Astrocyte of the cerebellum (primary cell): Measurements from ENCODE around the gene ZFYVE21.

ENCODE experiments used
- DNase-seq: peaks from one replicate; pipeline ENCODE4 v3.0.0-alpha.2; 2011; ENCODE audit warnings: low read depth
- H3K4me3 ChIP-seq: 2 replicates; pipeline ENCODE4 v1.5.1; 2011; ENCODE audit warnings: mild to moderate bottlenecking, low read depth, low read length, moderate library complexity
- in situ Hi-C: cut with HindIII; loops from 2 replicates; pipeline ENCODE4 v1.10.0; 2017; ENCODE audit warnings: low sequenced_read_pairs
- TF ChIP-seq, protein P1 (sequence below): IDR thresholded peaks from 2 replicates; pipeline ENCODE4 v1.5.1; 2012; ENCODE audit warnings: low read length, low read depth, moderate library complexity, mild to moderate bottlenecking; ENCODE audit errors: missing control alignments

ZFYVE21 gene

GRCh38 chr14:103723748-103724081 is 8.1 kb downstream of the ZFYVE21 start:
- no peak overlapping the region for H3K4me3 ChIP-seq
- no peak for DNase-seq
- TF ChIP-seq, protein P1, sequence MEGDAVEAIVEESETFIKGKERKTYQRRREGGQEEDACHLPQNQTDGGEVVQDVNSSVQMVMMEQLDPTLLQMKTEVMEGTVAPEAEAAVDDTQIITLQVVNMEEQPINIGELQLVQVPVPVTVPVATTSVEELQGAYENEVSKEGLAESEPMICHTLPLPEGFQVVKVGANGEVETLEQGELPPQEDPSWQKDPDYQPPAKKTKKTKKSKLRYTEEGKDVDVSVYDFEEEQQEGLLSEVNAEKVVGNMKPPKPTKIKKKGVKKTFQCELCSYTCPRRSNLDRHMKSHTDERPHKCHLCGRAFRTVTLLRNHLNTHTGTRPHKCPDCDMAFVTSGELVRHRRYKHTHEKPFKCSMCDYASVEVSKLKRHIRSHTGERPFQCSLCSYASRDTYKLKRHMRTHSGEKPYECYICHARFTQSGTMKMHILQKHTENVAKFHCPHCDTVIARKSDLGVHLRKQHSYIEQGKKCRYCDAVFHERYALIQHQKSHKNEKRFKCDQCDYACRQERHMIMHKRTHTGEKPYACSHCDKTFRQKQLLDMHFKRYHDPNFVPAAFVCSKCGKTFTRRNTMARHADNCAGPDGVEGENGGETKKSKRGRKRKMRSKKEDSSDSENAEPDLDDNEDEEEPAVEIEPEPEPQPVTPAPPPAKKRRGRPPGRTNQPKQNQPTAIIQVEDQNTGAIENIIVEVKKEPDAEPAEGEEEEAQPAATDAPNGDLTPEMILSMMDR, result no peak
- in situ Hi-C loops, result no loop called here

- in situ Hi-C loops, result no loop called here
Observed at GRCh38 chr14:103724116-103724515, 8.5 kb downstream of the ZFYVE21 start.

DNA sequence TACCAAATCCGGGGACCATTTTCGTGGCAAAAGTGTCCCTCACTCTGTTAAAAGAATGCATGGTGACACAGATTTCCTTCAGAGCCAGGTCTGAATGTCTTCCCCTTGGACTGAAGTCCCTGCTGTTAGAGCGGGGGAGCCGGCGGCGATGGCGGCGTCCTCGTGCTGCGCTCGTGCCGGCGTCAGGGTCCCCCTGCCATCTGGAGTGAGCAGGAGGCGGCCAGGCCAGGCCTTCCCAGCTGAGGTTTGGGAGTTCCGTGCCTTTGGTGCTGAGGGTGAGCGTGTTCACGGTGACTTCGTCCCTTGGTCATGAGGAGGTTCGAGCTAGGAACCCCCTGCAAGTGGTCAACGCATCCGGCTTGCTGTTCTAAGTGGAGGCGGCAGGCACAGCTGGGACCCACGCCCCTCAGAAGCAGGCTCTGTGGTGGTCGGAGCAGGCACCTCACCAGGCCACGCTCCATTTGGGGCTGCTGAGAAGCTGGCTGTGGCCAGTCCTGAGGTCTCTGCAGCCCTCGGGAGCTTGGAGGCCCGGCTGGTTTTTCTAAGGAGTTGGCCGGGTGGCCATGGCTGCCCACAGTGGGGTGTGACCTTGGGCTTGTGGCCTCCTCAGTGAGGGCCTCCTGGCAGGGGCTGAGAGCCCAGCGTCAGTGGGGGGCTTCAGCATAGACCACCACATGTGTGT is 9.5 kb downstream of the ZFYVE21 start:
- in situ Hi-C loops, result no loop called here
- DNase-seq, result no peak
- no peak overlapping the region for H3K4me3 ChIP-seq
- TF ChIP-seq, protein P1, result no peak

More at GRCh38 chr14:103724116-103724515, 8.5 kb downstream of the ZFYVE21 start:
- DNase-seq, result no peak
- TF ChIP-seq, protein P1, result no peak
- H3K4me3 ChIP-seq, result no peak overlapping the region

DNA sequence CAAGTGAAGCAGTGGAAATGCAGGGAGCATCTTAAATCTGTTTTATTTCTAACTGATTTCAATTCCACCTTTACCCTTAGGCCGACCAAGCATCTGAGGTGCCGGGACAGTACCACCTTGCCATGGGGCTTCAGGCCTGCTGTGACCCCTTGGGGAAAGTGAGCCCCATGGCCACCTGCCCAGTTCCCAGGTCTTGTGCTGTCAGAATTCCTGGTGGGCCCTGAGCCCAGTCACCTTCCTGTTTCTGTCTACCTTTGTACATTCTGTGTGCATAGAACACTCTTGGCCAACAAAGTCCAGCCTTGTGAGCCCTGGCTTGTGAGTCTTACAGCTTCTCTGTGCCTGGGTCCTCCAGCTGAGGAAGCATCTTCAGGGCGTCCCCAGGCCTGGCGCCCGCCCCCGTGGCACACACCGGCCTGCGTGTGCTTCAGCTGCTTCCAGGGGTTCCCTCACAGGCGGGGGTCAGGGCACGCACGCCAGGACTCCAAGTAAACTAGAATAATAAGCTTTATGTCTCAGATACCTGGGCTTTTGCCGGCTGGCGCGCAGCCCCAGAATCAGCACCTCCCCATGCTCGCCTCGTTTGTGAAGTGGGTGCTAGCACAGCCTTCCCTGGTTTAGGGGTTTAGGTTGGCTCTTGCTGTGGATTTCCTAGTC is 10.3 kb downstream of the ZFYVE21 start:
- in situ Hi-C loops, result no loop called here
- DNase-seq, result no peak
- TF ChIP-seq, protein P1, result no peak
- H3K4me3 ChIP-seq, result no peak overlapping the region

DNA sequence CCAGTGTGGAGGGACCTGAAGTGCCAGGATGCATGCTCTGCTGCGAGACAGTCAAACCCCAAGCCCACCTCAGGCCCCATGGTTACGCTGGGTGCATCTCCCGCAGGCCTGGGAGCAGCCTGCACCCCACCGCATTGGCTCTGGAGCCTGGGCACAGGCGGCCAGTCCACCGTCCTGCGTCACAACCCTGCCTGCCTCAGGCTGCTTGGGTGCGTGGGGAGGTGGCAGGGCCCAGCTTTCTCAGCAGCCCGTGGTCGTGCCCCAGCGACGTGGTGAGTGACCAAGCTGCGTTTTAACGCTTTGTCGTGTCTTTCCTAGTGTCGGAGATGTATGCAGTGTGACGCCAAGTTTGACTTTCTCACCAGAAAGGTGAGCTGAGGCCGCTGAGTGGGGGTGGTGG is 10.9 kb downstream of the ZFYVE21 start:
- H3K4me3 ChIP-seq, result no peak overlapping the region
- DNase-seq, result no peak
- TF ChIP-seq, protein P1, result no peak
- in situ Hi-C loops, result no loop called here

GRCh38 chr14:103727313-103727980 is 11.8 kb downstream of the ZFYVE21 start:
- H3K4me3 ChIP-seq, result no peak overlapping the region
- DNase-seq, result no peak
- TF ChIP-seq, protein P1, result no peak
- in situ Hi-C loops, result no loop called here
